HEK293 (cell line): Measurements from ENCODE around the gene CSNK1G1.

Experiments used
- BCL11B ChIP-seq: fragments of 450-650 bp; formaldehyde crosslinking; IDR thresholded peaks from 2 replicates; pipeline ENCODE4 v1.5.1; 2016; ENCODE audit warnings: low read depth, missing biosample characterization, missing genetic modification characterization
- IKZF3 ChIP-seq: fragments of 450-650 bp; IDR thresholded peaks from 2 replicates; pipeline ENCODE4 v1.5.0; 2018; ENCODE audit warnings: missing biosample characterization, mild to moderate bottlenecking, missing genetic modification characterization, moderate library complexity
- KLF8 ChIP-seq: fragments of 450-650 bp; formaldehyde crosslinking; IDR thresholded peaks from 2 replicates; pipeline ENCODE4 v1.5.1; 2016; ENCODE audit warnings: missing biosample characterization, missing genetic modification characterization
- MZF1 ChIP-seq: fragments of 450-650 bp; formaldehyde crosslinking; IDR thresholded peaks from 2 replicates; pipeline ENCODE4 v1.5.1; 2017; ENCODE audit warnings: missing biosample characterization, missing genetic modification characterization, borderline replicate concordance
- RBAK ChIP-seq: fragments of 450-650 bp; formaldehyde crosslinking; IDR thresholded peaks from 2 replicates; pipeline ENCODE4 v1.5.1; 2016; ENCODE audit warnings: missing biosample characterization, missing genetic modification characterization
- SCRT1 ChIP-seq: fragments of 450-650 bp; formaldehyde crosslinking; IDR thresholded peaks from 2 replicates; pipeline ENCODE4 v1.5.1; 2016; ENCODE audit warnings: missing biosample characterization, missing genetic modification characterization, borderline replicate concordance
- SP3 ChIP-seq: fragments of 450-650 bp; formaldehyde crosslinking; IDR thresholded peaks from 2 replicates; pipeline ENCODE4 v1.5.1; 2016; ENCODE audit warnings: missing biosample characterization, missing genetic modification characterization
- ZBTB21 ChIP-seq: fragments of 450-650 bp; formaldehyde crosslinking; IDR thresholded peaks from 2 replicates; pipeline ENCODE4 v1.5.1; 2017; ENCODE audit warnings: missing biosample characterization, missing genetic modification characterization
- ZNF132 ChIP-seq: fragments of 450-650 bp; formaldehyde crosslinking; IDR thresholded peaks from 2 replicates; pipeline ENCODE4 v1.5.1; 2017; ENCODE audit warnings: missing biosample characterization, missing genetic modification characterization, borderline replicate concordance
- ZNF174 ChIP-seq: fragments of 450-650 bp; formaldehyde crosslinking; IDR thresholded peaks from 2 replicates; pipeline ENCODE4 v1.5.0; 2017; ENCODE audit warnings: missing biosample characterization, mild to moderate bottlenecking, missing genetic modification characterization
- ZNF221 ChIP-seq: fragments of 450-650 bp; formaldehyde crosslinking; IDR thresholded peaks from 2 replicates; pipeline ENCODE4 v1.5.1; 2017; ENCODE audit warnings: missing biosample characterization, missing genetic modification characterization, borderline replicate concordance
- ZNF433 ChIP-seq: fragments of 450-650 bp; formaldehyde crosslinking; IDR thresholded peaks from 2 replicates; pipeline ENCODE4 v1.5.1; 2016; ENCODE audit warnings: missing biosample characterization, missing genetic modification characterization, low read depth
- ZNF549 ChIP-seq: fragments of 450-650 bp; IDR thresholded peaks from 2 replicates; pipeline ENCODE4 v1.5.1; 2018; ENCODE audit warnings: missing biosample characterization, missing genetic modification characterization, mild to moderate bottlenecking, inconsistent platforms, moderate library complexity
- ZNF555 ChIP-seq: fragments of 450-650 bp; formaldehyde crosslinking; conservative IDR thresholded peaks from 2 replicates; pipeline ENCODE4 v1.5.1; 2017; ENCODE audit warnings: missing biosample characterization, mild to moderate bottlenecking, missing genetic modification characterization, inconsistent platforms
- ZNF677 ChIP-seq: fragments of 450-650 bp; IDR thresholded peaks from 2 replicates; pipeline ENCODE4 v1.5.0; 2018; ENCODE audit warnings: missing biosample characterization, mild to moderate bottlenecking, missing genetic modification characterization, moderate library complexity
- ZNF776 ChIP-seq: fragments of 450-650 bp; formaldehyde crosslinking; IDR thresholded peaks from 2 replicates; pipeline ENCODE4 v1.5.0; 2017; ENCODE audit warnings: missing biosample characterization, missing genetic modification characterization, borderline replicate concordance
- ZSCAN16 ChIP-seq: fragments of 450-650 bp; formaldehyde crosslinking; IDR thresholded peaks from 2 replicates; pipeline ENCODE4 v1.5.1; 2016; ENCODE audit warnings: missing biosample characterization, missing genetic modification characterization
- TF ChIP-seq, protein P1 (sequence below): fragments of 450-650 bp; formaldehyde crosslinking; IDR thresholded peaks from 2 replicates; pipeline ENCODE4 v1.5.1; 2016; ENCODE audit warnings: missing biosample characterization, missing genetic modification characterization, low read depth
- TF ChIP-seq, protein P2 (sequence below): fragments of 450-650 bp; formaldehyde crosslinking; IDR thresholded peaks from 2 replicates; pipeline ENCODE4 v1.5.1; 2016; ENCODE audit warnings: missing biosample characterization, missing genetic modification characterization, borderline replicate concordance
- TF ChIP-seq, protein P3 (sequence below): fragments of 450-650 bp; formaldehyde crosslinking; IDR thresholded peaks from 2 replicates; pipeline ENCODE4 v1.5.1; 2016; ENCODE audit warnings: missing biosample characterization, missing genetic modification characterization
- TF ChIP-seq, protein P4 (sequence below): sonication (generic); formaldehyde crosslinking; IDR thresholded peaks from 2 replicates; pipeline ENCODE4 v1.8.1; 2022; ENCODE audit warnings: mild to moderate bottlenecking, moderate library complexity, missing genetic modification reagents
- TF ChIP-seq, protein P5 (sequence below): fragments of 450-650 bp; formaldehyde crosslinking; IDR thresholded peaks from 2 replicates; pipeline ENCODE4 v1.5.1; 2017; ENCODE audit warnings: missing biosample characterization, missing genetic modification characterization
- TF ChIP-seq, protein P6 (sequence below): fragments of 450-650 bp; formaldehyde crosslinking; IDR thresholded peaks from 2 replicates; pipeline ENCODE4 v1.5.1; 2016; ENCODE audit warnings: missing biosample characterization, missing genetic modification characterization

CSNK1G1 gene

DNA sequence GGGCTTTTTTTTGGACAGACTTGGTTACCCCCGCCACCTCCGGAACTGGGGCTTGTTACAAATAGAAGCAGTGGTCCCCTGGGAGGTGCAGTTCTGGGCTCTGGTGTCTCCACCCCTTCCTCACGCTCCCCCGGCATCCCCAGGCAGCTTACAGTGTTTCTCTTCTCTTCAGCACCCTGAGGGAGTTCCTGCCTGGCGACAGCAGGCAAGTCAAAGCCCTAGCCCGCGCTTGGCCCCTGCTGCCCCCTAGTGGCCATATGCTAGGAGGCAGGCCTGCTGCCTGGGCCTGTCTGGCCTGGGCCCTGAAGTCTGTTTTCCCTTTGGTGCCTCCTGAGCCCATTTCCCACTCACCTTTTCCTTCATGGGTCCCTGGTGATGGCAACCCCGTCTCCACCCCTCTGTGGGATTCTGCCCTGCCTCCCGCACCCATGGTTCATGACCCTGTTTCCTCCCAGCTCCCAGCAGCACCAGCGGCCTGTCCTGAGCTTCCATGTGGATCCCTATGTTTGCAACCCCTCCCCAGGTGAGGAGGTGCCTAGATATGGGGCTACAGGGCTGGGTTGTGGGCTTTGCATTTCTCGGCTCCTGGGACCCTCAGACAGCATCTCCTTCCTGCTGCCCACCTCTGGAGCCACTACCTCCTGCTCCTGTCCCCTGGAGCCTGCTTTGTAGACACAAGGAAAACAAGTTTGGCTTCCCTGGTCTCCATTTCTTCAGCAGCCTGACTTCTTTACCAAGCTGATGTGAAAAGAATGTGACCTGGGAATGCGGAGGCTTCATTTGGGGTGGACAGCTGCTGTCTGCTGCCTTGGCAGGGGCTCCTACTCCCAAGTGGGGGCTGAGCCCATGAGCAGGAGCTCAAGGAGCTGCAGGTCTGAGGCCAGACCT is 202.2 kb downstream of the CSNK1G1 start (continued):
- TF ChIP-seq, protein P1, sequence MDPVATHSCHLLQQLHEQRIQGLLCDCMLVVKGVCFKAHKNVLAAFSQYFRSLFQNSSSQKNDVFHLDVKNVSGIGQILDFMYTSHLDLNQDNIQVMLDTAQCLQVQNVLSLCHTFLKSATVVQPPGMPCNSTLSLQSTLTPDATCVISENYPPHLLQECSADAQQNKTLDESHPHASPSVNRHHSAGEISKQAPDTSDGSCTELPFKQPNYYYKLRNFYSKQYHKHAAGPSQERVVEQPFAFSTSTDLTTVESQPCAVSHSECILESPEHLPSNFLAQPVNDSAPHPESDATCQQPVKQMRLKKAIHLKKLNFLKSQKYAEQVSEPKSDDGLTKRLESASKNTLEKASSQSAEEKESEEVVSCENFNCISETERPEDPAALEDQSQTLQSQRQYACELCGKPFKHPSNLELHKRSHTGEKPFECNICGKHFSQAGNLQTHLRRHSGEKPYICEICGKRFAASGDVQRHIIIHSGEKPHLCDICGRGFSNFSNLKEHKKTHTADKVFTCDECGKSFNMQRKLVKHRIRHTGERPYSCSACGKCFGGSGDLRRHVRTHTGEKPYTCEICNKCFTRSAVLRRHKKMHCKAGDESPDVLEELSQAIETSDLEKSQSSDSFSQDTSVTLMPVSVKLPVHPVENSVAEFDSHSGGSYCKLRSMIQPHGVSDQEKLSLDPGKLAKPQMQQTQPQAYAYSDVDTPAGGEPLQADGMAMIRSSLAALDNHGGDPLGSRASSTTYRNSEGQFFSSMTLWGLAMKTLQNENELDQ = no peak
- TF ChIP-seq, protein P2, sequence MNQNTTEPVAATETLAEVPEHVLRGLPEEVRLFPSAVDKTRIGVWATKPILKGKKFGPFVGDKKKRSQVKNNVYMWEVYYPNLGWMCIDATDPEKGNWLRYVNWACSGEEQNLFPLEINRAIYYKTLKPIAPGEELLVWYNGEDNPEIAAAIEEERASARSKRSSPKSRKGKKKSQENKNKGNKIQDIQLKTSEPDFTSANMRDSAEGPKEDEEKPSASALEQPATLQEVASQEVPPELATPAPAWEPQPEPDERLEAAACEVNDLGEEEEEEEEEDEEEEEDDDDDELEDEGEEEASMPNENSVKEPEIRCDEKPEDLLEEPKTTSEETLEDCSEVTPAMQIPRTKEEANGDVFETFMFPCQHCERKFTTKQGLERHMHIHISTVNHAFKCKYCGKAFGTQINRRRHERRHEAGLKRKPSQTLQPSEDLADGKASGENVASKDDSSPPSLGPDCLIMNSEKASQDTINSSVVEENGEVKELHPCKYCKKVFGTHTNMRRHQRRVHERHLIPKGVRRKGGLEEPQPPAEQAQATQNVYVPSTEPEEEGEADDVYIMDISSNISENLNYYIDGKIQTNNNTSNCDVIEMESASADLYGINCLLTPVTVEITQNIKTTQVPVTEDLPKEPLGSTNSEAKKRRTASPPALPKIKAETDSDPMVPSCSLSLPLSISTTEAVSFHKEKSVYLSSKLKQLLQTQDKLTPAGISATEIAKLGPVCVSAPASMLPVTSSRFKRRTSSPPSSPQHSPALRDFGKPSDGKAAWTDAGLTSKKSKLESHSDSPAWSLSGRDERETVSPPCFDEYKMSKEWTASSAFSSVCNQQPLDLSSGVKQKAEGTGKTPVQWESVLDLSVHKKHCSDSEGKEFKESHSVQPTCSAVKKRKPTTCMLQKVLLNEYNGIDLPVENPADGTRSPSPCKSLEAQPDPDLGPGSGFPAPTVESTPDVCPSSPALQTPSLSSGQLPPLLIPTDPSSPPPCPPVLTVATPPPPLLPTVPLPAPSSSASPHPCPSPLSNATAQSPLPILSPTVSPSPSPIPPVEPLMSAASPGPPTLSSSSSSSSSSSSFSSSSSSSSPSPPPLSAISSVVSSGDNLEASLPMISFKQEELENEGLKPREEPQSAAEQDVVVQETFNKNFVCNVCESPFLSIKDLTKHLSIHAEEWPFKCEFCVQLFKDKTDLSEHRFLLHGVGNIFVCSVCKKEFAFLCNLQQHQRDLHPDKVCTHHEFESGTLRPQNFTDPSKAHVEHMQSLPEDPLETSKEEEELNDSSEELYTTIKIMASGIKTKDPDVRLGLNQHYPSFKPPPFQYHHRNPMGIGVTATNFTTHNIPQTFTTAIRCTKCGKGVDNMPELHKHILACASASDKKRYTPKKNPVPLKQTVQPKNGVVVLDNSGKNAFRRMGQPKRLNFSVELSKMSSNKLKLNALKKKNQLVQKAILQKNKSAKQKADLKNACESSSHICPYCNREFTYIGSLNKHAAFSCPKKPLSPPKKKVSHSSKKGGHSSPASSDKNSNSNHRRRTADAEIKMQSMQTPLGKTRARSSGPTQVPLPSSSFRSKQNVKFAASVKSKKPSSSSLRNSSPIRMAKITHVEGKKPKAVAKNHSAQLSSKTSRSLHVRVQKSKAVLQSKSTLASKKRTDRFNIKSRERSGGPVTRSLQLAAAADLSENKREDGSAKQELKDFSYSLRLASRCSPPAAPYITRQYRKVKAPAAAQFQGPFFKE (tag by site-specific recombination) = no peak
- TF ChIP-seq, protein P3, sequence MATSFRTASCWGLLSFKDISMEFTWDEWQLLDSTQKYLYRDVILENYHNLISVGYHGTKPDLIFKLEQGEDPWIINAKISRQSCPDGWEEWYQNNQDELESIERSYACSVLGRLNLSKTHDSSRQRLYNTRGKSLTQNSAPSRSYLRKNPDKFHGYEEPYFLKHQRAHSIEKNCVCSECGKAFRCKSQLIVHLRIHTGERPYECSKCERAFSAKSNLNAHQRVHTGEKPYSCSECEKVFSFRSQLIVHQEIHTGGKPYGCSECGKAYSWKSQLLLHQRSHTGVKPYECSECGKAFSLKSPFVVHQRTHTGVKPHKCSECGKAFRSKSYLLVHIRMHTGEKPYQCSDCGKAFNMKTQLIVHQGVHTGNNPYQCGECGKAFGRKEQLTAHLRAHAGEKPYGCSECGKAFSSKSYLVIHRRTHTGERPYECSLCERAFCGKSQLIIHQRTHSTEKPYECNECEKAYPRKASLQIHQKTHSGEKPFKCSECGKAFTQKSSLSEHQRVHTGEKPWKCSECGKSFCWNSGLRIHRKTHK = no peak
- TF ChIP-seq SP3 (tag by site-specific recombination) (peak; percentile 24; the same call in 1 of the 2 replicates), KLF8 (tag by site-specific recombination) (no peak), ZNF174 (no peak), MZF1 (tag by site-specific recombination) (no peak), ZNF677 (tag by site-specific recombination) (no peak), SCRT1 (no peak), ZBTB21 (no peak), ZSCAN16 (tag by site-specific recombination) (no peak), ZNF132 (tag by site-specific recombination) (no peak), ZNF776 (tag by site-specific recombination) (no peak), BCL11B (tag by site-specific recombination) (no peak), ZNF433 (tag by site-specific recombination) (no peak), ZNF221 (tag by site-specific recombination) (no peak), ZNF555 (tag by site-specific recombination) (no peak), ZNF549 (no peak), RBAK (tag by site-specific recombination) (no peak), IKZF3 (no peak)
- TF ChIP-seq, protein P4, sequence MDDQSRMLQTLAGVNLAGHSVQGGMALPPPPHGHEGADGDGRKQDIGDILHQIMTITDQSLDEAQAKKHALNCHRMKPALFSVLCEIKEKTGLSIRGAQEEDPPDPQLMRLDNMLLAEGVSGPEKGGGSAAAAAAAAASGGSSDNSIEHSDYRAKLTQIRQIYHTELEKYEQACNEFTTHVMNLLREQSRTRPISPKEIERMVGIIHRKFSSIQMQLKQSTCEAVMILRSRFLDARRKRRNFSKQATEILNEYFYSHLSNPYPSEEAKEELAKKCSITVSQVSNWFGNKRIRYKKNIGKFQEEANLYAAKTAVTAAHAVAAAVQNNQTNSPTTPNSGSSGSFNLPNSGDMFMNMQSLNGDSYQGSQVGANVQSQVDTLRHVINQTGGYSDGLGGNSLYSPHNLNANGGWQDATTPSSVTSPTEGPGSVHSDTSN (CRISPR knock-in tag) = no peak
- TF ChIP-seq, protein P5, sequence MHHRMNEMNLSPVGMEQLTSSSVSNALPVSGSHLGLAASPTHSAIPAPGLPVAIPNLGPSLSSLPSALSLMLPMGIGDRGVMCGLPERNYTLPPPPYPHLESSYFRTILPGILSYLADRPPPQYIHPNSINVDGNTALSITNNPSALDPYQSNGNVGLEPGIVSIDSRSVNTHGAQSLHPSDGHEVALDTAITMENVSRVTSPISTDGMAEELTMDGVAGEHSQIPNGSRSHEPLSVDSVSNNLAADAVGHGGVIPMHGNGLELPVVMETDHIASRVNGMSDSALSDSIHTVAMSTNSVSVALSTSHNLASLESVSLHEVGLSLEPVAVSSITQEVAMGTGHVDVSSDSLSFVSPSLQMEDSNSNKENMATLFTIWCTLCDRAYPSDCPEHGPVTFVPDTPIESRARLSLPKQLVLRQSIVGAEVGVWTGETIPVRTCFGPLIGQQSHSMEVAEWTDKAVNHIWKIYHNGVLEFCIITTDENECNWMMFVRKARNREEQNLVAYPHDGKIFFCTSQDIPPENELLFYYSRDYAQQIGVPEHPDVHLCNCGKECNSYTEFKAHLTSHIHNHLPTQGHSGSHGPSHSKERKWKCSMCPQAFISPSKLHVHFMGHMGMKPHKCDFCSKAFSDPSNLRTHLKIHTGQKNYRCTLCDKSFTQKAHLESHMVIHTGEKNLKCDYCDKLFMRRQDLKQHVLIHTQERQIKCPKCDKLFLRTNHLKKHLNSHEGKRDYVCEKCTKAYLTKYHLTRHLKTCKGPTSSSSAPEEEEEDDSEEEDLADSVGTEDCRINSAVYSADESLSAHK (tag by site-specific recombination) = no peak
- TF ChIP-seq, protein P6, sequence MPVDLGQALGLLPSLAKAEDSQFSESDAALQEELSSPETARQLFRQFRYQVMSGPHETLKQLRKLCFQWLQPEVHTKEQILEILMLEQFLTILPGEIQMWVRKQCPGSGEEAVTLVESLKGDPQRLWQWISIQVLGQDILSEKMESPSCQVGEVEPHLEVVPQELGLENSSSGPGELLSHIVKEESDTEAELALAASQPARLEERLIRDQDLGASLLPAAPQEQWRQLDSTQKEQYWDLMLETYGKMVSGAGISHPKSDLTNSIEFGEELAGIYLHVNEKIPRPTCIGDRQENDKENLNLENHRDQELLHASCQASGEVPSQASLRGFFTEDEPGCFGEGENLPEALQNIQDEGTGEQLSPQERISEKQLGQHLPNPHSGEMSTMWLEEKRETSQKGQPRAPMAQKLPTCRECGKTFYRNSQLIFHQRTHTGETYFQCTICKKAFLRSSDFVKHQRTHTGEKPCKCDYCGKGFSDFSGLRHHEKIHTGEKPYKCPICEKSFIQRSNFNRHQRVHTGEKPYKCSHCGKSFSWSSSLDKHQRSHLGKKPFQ (tag by site-specific recombination) = no peak
